Colonic mucosa (tissue), 4 donors: ENCODE measurements around the gene RUNX2. TPM values are rescaled to one million over a fixed set of nuclear protein-coding genes. Genes with fewer than 3 reads are reported as not detected.

ENCODE experiments used
- DNase-seq: peaks from one replicate; pipeline ENCODE4 v3.0.0-alpha.2; 2020
- H3K27ac ChIP-seq: fragments of 200-600 bp; one replicate; pipeline ENCODE4 v1.8.0; 2021
- H3K27me3 ChIP-seq: fragments of 200-600 bp; one replicate; pipeline ENCODE4 v1.8.0; 2021
- H3K36me3 ChIP-seq: fragments of 200-600 bp; one replicate; pipeline ENCODE4 v1.8.0; 2021
- H3K4me1 ChIP-seq: fragments of 200-600 bp; one replicate; pipeline ENCODE4 v1.8.0; 2021; ENCODE audit warnings: mild to moderate bottlenecking
- H3K4me3 ChIP-seq: fragments of 200-600 bp; one replicate; pipeline ENCODE4 v1.8.0; 2021
- H3K9ac ChIP-seq, 2 donors: one replicate each; pipeline ENCODE4 v1.7.0; 2013; ENCODE audit warnings: control low read depth in 2 of 2, low read depth in 2 of 2, low read length in 2 of 2
- H3K9me3 ChIP-seq: fragments of 200-600 bp; one replicate; pipeline ENCODE4 v1.8.0; 2021
- CTCF ChIP-seq: fragments of 200-600 bp; IDR thresholded peaks from one replicate; pipeline ENCODE4 v1.8.0; 2022; ENCODE audit warnings: antibody characterized with exemption, mild to moderate bottlenecking
- intact Hi-C: fragments of 100-400 bp; cut with DNase I; formaldehyde crosslinking; loops from one replicate; pipeline ENCODE4 v1.14.1; 2022
- total RNA-seq, 2 donors: library from RNA; stranded (reverse); fragmentation: NEBNext Ultra II Directional in 1 of 2; extraction: Animal tissue kit (Norgen Biotek cat#: 25700) in 1 of 2; gene quantifications; one replicate each; pipeline ENCODE4 v1.2.1, GENCODE V29; 2021
- donor health status: healthy.
- donor health status: DM: no; HTN: no; CAD: no.
- donor health status: DM: no; HTN: no; CAD: no.

Gene RUNX2
- total RNA-seq, 2 donors from 2014 or later = 1.7 to 2.6 TPM

- Histone ChIP-seq H3K27me3 (no peaks in the 10 kb centered on the region), H3K4me3 (no peak overlapping the region), H3K36me3 (no peaks in the 10 kb centered on the region), H3K4me1 (no peaks in the 10 kb centered on the region), H3K9ac (no peak overlapping the region), H3K27ac (no peak overlapping the region), H3K9me3 (no peaks in the 10 kb centered on the region)
- no peak for DNase-seq
- intact Hi-C loops = no loop called here
- no peak for TF ChIP-seq CTCF
These were observed 238.8 kb downstream of the RUNX2 start for GRCh38 chr6:45566882-45567281.

GRCh38 chr6:45567879-45568278 is 239.7 kb downstream of the RUNX2 start:
- H3K4me1 ChIP-seq = no peaks in the 10 kb centered on the region
- no peak for TF ChIP-seq CTCF
- intact Hi-C loops = no loop called here
- no peaks in the 10 kb centered on the region for H3K36me3 ChIP-seq
- no peaks in the 10 kb centered on the region for H3K27me3 ChIP-seq
- no peak overlapping the region for H3K27ac ChIP-seq
- H3K9me3 ChIP-seq = no peaks in the 10 kb centered on the region
- DNase-seq = no peak
- no peak overlapping the region for H3K9ac ChIP-seq
- no peak overlapping the region for H3K4me3 ChIP-seq

- no peak overlapping the region for H3K27ac ChIP-seq
- H3K27me3 ChIP-seq = no peaks in the 10 kb centered on the region
- no peak overlapping the region for H3K4me3 ChIP-seq
- no peaks in the 10 kb centered on the region for H3K4me1 ChIP-seq
- H3K36me3 ChIP-seq = no peaks in the 10 kb centered on the region
- no peak for DNase-seq
- intact Hi-C loops = no loop called here
- no peak for TF ChIP-seq CTCF
- no peaks in the 10 kb centered on the region for H3K9me3 ChIP-seq
- no peak overlapping the region for H3K9ac ChIP-seq
These were observed 240.5 kb downstream of the RUNX2 start for GRCh38 chr6:45568626-45569025.

DNA sequence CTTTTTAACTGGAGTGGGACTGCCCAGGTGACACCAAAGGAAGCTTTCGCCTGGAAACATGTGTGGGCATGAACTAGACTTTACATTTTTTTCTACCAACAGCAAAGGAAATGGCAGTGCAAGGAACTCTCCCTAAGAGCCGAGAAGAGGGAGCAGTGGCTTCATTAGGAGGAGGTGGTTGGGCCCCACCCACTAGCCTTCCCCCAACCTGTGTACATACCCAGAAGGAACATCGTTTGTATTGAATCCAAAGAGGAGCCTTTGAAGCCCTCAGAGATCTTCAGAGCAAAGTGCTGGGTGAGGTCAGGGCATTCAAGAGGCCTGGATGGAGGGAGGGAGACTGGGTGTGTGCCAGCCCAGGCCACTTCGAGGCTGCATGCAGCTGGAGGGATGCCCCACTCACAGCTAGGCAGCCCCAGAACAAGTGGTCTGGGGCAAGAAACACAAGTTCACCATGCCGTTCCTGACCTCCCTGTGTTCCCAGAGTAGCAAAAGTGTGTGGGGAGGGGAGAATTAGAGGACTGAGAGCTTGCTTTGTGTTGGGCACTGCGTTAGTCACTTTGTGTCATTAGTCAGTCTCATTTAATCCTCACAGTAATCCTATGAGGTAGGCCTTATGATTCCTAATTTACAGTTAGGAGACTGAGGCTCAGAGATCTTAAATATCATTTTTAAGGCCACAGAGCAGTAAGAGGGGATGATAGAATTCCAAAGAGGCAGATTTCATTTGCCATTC is 241.2 kb downstream of the RUNX2 start:
- Histone ChIP-seq H3K36me3 (no peaks in the 10 kb centered on the region), H3K27ac (no peak overlapping the region), H3K4me1 (no peaks in the 10 kb centered on the region), H3K9ac (no peak overlapping the region), H3K4me3 (no peak overlapping the region), H3K9me3 (no peaks in the 10 kb centered on the region), H3K27me3 (no peaks in the 10 kb centered on the region)
- intact Hi-C loops = no loop called here
- TF ChIP-seq CTCF = no peak
- DNase-seq = no peak

GRCh38 chr6:45571159-45571558 is 243.0 kb downstream of the RUNX2 start:
- no peaks in the 10 kb centered on the region for H3K4me1 ChIP-seq
- no peak for TF ChIP-seq CTCF
- H3K27me3 ChIP-seq = no peaks in the 10 kb centered on the region
- no peaks in the 10 kb centered on the region for H3K36me3 ChIP-seq
- no peak for DNase-seq
- H3K4me3 ChIP-seq = no peak overlapping the region
- H3K9me3 ChIP-seq = no peaks in the 10 kb centered on the region
- no peak overlapping the region for H3K9ac ChIP-seq
- intact Hi-C loops = no loop called here
- H3K27ac ChIP-seq = no peak overlapping the region
